GM20431 (cell line): ENCODE measurements around the gene ME3.

Experiments used
- in situ Hi-C: fragments of 300-500 bp; cut with MseI, MboI; formaldehyde crosslinking; loops from one replicate; pipeline ENCODE4 v1.15.0; 2020; ENCODE audit warnings: low sequenced_read_pairs; ENCODE audit not compliant: unreplicated experiment

Gene ME3

GRCh38 chr11:86695373-86695772 is 23.0 kb upstream of the ME3 start:
- in situ Hi-C loops, result no loop called here

GRCh38 chr11:86693518-86693917 is 21.1 kb upstream of the ME3 start:
- in situ Hi-C loops, result no loop called here

GRCh38 chr11:86692746-86693145 is 20.3 kb upstream of the ME3 start:
- in situ Hi-C loops, result no loop called here

GRCh38 chr11:86692317-86692716 is 19.9 kb upstream of the ME3 start:
- in situ Hi-C loops, result no loop called here

- in situ Hi-C loops, result no loop called here
Observed at GRCh38 chr11:86688398-86689179, 16.2 kb upstream of the ME3 start.

- in situ Hi-C loops, result no loop called here
Observed at GRCh38 chr11:86687185-86687778, 14.9 kb upstream of the ME3 start.

GRCh38 chr11:86686531-86686930 is 14.1 kb upstream of the ME3 start:
- in situ Hi-C loops, result no loop called here

- in situ Hi-C loops, result no loop called here
Observed at GRCh38 chr11:86681483-86681756, 9.0 kb upstream of the ME3 start.

GRCh38 chr11:86680716-86681482 is 8.5 kb upstream of the ME3 start:
- in situ Hi-C loops, result no loop called here

- in situ Hi-C loops, result no loop called here
Observed at GRCh38 chr11:86678823-86679222, 6.4 kb upstream of the ME3 start.

- in situ Hi-C loops, result no loop called here
Observed at GRCh38 chr11:86678296-86678695, 5.9 kb upstream of the ME3 start.

- in situ Hi-C loops, result no loop called here
Observed at GRCh38 chr11:86676533-86677154, 4.2 kb upstream of the ME3 start.

GRCh38 chr11:86676010-86676409 is 3.6 kb upstream of the ME3 start:
- in situ Hi-C loops, result no loop called here

GRCh38 chr11:86675017-86675416 is 2.6 kb upstream of the ME3 start:
- in situ Hi-C loops, result no loop called here

GRCh38 chr11:86673872-86674750 is 1.7 kb upstream of the ME3 start:
- in situ Hi-C loops, result no loop called here

GRCh38 chr11:86673055-86673843 is 833 bp upstream of the ME3 start:
- in situ Hi-C loops, result no loop called here

GRCh38 chr11:86671531-86672006 is 847 bp downstream of the ME3 start:
- in situ Hi-C loops, result no loop called here

- in situ Hi-C loops, result no loop called here
Observed at GRCh38 chr11:86670911-86671310, 1.5 kb downstream of the ME3 start.

GRCh38 chr11:86670181-86670580 is 2.2 kb downstream of the ME3 start:
- in situ Hi-C loops, result no loop called here
